ENCODE measurements around the gene REEP3.
A peak's percentile ranks its signal among the peaks of the same experiment; 100 is the strongest.

The REEP3 gene

GRCh38 chr10:63666836-63667383, 145.7 kb downstream of the REEP3 start:
- DNase-seq (ENCODE audit: low spot score) = peak; percentile 44

GRCh38 chr10:63667596-63668480, 146.6 kb downstream of the REEP3 start:
- DNase-seq (ENCODE audit: low spot score) = no peak

DNA sequence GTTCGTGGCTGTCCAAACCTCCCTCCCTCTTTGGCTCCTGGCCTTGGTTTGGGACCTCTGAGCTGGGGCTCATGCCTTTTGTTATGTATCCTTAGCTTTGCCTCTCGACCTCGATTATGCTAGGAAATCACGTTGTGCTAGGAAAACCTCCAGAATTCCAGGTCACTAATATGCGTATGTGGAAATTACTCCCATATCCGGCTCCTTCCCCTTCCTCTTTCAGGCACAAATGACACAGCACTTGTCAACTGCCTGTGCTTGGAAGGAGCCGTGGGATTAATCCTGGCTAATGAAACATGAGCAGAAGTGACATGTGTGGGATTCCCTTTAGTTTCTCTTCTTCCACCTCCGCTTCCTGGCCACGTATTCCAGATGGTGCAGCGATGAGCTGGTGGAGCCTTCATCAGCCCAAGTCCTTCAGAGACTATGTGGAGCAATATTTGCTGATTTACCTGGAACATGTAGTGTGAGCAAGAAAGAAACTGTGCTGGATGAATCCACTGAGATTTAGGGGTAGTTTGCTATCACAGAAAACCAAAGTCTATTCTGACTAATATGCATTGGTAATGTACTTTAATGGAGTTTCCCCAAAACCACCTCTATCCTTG, 149.2 kb downstream of the REEP3 start:
- no peak for DNase-seq (ENCODE audit: low spot score)

DNA sequence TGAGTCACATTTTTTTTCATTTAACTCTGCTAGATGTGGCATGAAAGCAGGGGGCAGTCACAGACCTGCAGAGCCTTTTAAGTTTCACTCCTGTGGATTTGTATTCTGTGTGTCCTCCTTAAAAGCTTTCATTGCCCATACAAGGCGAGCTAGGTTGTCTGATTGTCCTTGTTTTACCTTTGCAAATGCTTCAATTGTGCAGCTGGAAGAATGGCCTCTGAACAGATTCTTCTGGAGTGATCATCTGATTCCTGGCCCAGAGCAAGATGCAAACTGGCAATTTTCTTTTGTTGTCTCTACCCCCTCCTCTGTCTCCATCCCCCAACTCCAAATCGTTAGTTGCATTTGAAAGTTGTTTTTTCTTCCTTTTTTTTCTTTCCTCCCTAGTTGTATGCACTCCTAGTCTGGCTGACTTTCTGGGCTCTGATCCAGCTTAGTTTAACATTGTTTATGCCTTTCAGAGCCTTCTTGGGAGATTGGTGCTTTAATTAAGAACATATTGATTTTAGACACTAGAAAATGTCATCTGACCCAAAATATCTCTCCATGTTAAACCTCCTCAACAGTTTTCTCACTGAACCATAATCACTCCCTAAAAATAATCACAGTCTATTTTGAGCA, 150.2 kb downstream of the REEP3 start:
- peak; percentile 47 for DNase-seq (ENCODE audit: low spot score)

GRCh38 chr10:63672491-63672890, 151.3 kb downstream of the REEP3 start:
- DNase-seq (ENCODE audit: low spot score) = no peak

DNA sequence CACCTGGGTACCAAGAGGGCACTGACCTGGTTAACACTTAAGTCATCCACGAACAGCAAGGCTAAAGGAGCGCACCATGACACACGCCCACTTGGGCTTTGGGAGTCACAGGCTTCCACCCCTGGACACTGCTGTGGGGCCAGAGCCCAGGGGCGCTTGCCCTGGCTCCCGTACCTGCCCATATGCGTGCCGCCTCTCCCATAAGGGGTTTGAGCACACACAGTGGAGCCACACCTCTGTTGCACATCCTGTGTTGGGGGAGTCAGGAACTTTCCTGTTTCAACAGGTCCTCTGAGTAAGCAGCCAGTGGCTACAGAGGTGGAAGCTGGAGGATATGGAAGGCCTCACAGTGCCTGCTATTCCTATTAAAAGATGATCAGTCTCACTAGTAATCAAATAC, 152.0 kb downstream of the REEP3 start:
- no peak for DNase-seq (ENCODE audit: low spot score)

GRCh38 chr10:63673846-63674245, 152.6 kb downstream of the REEP3 start:
- no peak for DNase-seq (ENCODE audit: low spot score)

All from AG08396 (cell line).